Neural cell (in vitro differentiated cells): ENCODE measurements around the gene TSPAN3.

Experiments used
- EP300 ChIP-seq: fragments of 450-650 bp; conservative IDR thresholded peaks from 2 replicates; pipeline ENCODE4 v1.6.1; 2014; ENCODE audit warnings: antibody characterized with exemption, mild to moderate bottlenecking, moderate library complexity; ENCODE audit not compliant: poor library complexity, severe bottlenecking
- EZH2 ChIP-seq: fragments of 200-600, 300-800 bp; shearing (Covaris generic), sonication (generic); IDR thresholded peaks from 2 replicates; pipeline ENCODE4 v1.6.1; 2014; ENCODE audit warnings: antibody characterized with exemption, low read length, borderline replicate concordance, mild to moderate bottlenecking; ENCODE audit not compliant: insufficient read depth, poor library complexity, severe bottlenecking
- POLR2AphosphoS5 ChIP-seq: IDR thresholded peaks from 2 replicates; pipeline ENCODE4 v1.6.1; 2012
- RAD21 ChIP-seq: fragments of 450-650 bp; conservative IDR thresholded peaks from 2 replicates; pipeline ENCODE4 v1.6.1; 2014; ENCODE audit warnings: antibody characterized with exemption, mild to moderate bottlenecking, moderate library complexity
- TAF1 ChIP-seq: IDR thresholded peaks from 2 replicates; pipeline ENCODE4 v1.6.1; 2012; ENCODE audit warnings: low read depth
- TF ChIP-seq, protein P1 (sequence below): fragments of 450-650 bp; IDR thresholded peaks from 2 replicates; pipeline ENCODE4 v1.5.1; 2014; ENCODE audit warnings: antibody characterized with exemption, mild to moderate bottlenecking, moderate library complexity; ENCODE audit not compliant: poor library complexity, severe bottlenecking
- TF ChIP-seq, protein P2 (sequence below): IDR thresholded peaks from 2 replicates; pipeline ENCODE4 v1.6.1; 2012; ENCODE audit warnings: borderline replicate concordance

- TF ChIP-seq, protein P1, sequence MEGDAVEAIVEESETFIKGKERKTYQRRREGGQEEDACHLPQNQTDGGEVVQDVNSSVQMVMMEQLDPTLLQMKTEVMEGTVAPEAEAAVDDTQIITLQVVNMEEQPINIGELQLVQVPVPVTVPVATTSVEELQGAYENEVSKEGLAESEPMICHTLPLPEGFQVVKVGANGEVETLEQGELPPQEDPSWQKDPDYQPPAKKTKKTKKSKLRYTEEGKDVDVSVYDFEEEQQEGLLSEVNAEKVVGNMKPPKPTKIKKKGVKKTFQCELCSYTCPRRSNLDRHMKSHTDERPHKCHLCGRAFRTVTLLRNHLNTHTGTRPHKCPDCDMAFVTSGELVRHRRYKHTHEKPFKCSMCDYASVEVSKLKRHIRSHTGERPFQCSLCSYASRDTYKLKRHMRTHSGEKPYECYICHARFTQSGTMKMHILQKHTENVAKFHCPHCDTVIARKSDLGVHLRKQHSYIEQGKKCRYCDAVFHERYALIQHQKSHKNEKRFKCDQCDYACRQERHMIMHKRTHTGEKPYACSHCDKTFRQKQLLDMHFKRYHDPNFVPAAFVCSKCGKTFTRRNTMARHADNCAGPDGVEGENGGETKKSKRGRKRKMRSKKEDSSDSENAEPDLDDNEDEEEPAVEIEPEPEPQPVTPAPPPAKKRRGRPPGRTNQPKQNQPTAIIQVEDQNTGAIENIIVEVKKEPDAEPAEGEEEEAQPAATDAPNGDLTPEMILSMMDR: no peak
- TF ChIP-seq RAD21: no peak
- TF ChIP-seq, protein P2, sequence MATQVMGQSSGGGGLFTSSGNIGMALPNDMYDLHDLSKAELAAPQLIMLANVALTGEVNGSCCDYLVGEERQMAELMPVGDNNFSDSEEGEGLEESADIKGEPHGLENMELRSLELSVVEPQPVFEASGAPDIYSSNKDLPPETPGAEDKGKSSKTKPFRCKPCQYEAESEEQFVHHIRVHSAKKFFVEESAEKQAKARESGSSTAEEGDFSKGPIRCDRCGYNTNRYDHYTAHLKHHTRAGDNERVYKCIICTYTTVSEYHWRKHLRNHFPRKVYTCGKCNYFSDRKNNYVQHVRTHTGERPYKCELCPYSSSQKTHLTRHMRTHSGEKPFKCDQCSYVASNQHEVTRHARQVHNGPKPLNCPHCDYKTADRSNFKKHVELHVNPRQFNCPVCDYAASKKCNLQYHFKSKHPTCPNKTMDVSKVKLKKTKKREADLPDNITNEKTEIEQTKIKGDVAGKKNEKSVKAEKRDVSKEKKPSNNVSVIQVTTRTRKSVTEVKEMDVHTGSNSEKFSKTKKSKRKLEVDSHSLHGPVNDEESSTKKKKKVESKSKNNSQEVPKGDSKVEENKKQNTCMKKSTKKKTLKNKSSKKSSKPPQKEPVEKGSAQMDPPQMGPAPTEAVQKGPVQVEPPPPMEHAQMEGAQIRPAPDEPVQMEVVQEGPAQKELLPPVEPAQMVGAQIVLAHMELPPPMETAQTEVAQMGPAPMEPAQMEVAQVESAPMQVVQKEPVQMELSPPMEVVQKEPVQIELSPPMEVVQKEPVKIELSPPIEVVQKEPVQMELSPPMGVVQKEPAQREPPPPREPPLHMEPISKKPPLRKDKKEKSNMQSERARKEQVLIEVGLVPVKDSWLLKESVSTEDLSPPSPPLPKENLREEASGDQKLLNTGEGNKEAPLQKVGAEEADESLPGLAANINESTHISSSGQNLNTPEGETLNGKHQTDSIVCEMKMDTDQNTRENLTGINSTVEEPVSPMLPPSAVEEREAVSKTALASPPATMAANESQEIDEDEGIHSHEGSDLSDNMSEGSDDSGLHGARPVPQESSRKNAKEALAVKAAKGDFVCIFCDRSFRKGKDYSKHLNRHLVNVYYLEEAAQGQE: no peak
- no peak for TF ChIP-seq EP300
- no peak for TF ChIP-seq EZH2
- no peak for TF ChIP-seq TAF1
- TF ChIP-seq POLR2AphosphoS5: no peak
Measured at GRCh38 chr15:77035999-77036471, 34.9 kb downstream of the TSPAN3 start.
